Measurements from ENCODE around the gene ASPG.

Gene ASPG

DNA sequence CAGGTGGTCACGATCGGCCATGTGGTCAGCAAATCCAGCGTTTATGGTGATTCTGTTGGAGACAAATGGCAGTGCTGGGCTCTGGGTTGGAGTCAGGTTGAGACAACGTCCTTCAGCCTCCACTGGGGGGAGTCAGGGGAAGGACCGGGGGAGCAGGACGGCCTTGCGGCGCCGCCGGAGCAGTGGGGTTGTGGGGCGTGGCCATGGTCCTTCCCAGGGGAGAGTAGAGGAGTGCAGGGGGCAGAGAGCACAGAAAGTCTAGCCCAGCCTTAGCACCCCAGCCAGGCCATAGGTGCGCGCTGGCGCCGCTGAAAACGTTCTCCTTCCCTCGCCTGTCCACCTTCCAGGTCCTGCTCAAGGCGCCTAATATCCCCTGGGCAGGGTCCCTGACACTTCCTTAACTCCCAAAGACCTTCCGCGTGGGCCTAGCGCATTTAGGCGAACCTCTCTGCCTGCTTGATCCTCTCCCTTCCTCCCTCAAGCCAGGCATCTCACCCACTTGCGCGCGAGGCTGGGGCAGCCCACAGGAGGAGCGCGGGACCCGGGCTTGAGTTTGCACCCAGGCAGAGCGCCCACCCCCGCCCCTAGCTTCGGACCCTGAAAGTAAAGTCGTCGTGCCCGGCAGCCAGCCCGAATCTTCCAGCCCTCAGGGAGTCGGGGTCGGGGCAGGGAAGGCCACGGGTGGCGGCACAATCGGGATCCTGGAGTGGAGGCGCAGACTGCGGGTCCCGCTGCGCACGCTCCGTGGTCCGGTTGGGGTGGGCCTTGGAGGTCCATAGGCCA lies 49.8 kb downstream of the ASPG start:
- Histone ChIP-seq H3K9ac (no peak overlapping the region; a peak in 2 of 22 replicates), H3K4me2 (peak overlapping the region; percentile 96 to 100 (median 100)), H3K36me3 (no peaks in the 10 kb centered on the region), H3K9me3 (replicated peaks in 1 of 11) (peaks cover 3 to 6% (median 5%) of the 10 kb centered on the region in 11 experiments; a peak in 21 of 22 replicates), H3K4me3 (peak overlapping the region; percentile 65 to 83 (median 72); a peak in 16 of 20 replicates), H3K27ac (no peak overlapping the region), H3K27me3 (peaks cover 28 to 53% (median 42%) of the 10 kb centered on the region in 11 experiments), H4K20me1 (peaks cover 0 to 53% (median 29%) of the 10 kb centered on the region in 11 experiments; a peak in 18 of 22 replicates), H3K4me1 (peaks cover 34 to 61% (median 51%) of the 10 kb centered on the region in 10 experiments; a peak in 19 of 20 replicates)
- TF ChIP-seq Cebpa-rat (IDR thresholded peaks at IDR 0.05) = no peak

- Histone ChIP-seq H3K9me3 (replicated peaks in 1 of 11) (no peaks in the 10 kb centered on the region; a peak in 1 of 22 replicates), H3K36me3 (no peaks in the 10 kb centered on the region), H3K27me3 (peaks cover 28 to 53% (median 42%) of the 10 kb centered on the region in 11 experiments), H3K4me2 (peak overlapping the region; percentile 96 to 100 (median 100)), H3K4me1 (peaks cover 34 to 68% (median 58%) of the 10 kb centered on the region in 10 experiments; a peak in 19 of 20 replicates), H3K4me3 (peak overlapping the region; percentile 65 to 83 (median 72)), H3K27ac (no peak overlapping the region), H3K9ac (peak overlapping the region in 9 of 11 experiments; percentile 10 to 84 (median 51); a peak in 11 of 22 replicates), H4K20me1 (peaks cover 0 to 60% (median 36%) of the 10 kb centered on the region in 11 experiments; a peak in 18 of 22 replicates)
- TF ChIP-seq Cebpa-rat (IDR thresholded peaks at IDR 0.05) = no peak
Observed at GRCh38 chr14:104135904-104136471, 50.5 kb downstream of the ASPG start.

- Histone ChIP-seq H3K9me3 (replicated peaks in 1 of 11) (no peaks in the 10 kb centered on the region), H3K4me2 (peak overlapping the region; percentile 96 to 100 (median 100)), H3K27me3 (peaks cover 28 to 53% (median 42%) of the 10 kb centered on the region in 11 experiments), H3K27ac (no peak overlapping the region), H3K4me1 (peaks cover 34 to 71% (median 64%) of the 10 kb centered on the region in 10 experiments; a peak in 19 of 20 replicates), H3K36me3 (no peaks in the 10 kb centered on the region), H4K20me1 (peaks cover 0 to 62% (median 43%) of the 10 kb centered on the region in 11 experiments; a peak in 18 of 22 replicates), H3K4me3 (peak overlapping the region; percentile 65 to 83 (median 72)), H3K9ac (peak overlapping the region in 9 of 11 experiments; percentile 10 to 84 (median 51); a peak in 11 of 22 replicates)
- TF ChIP-seq Cebpa-rat (IDR thresholded peaks at IDR 0.05) = no peak
Observed at GRCh38 chr14:104136472-104137296, 51.2 kb downstream of the ASPG start.

DNA sequence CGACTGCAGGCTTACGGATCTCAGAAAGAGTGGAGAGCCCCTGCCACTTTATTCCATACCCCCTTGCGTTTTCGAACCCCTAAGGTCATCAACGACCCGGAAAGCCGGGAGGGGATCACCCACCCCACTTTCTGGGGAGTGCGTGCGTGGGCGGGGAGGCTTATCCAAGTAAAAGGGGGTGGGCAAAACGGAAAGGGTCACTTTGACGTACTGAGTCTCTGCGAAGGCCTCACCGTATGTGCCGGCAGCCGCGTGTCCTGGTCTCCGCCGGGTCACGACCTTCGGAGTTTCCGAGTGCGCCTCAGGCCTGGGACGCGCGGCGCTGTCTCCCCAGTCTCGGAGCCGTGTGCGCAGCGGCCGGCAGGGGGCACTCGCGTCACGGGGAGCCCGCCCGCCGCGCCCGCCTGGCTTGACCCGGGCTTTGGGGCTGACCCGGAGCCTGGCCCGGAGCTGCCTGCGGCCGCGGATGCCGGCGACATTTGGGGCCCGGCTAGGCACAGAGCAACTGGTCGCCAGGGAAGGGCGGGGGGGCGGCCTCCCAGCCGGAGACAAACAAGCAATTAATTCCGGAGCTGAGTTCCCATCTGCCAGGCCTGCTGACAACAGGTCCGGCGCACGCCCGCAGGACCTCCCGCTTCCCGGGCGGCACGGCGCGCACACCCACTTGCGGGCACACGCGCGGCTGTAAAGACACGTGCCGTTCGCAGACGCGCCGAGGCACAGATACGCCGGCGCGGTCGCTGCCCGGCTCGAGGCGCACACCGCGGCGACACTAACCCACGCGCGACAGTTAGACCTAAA lies 52.0 kb downstream of the ASPG start:
- Histone ChIP-seq H3K27me3 (peaks cover 28 to 53% (median 42%) of the 10 kb centered on the region in 11 experiments), H3K4me3 (peak overlapping the region; percentile 65 to 83 (median 72)), H3K4me2 (peak overlapping the region; percentile 96 to 100 (median 100)), H4K20me1 (peaks cover 0 to 70% (median 51%) of the 10 kb centered on the region in 11 experiments; a peak in 18 of 22 replicates), H3K4me1 (peaks cover 34 to 79% (median 73%) of the 10 kb centered on the region in 10 experiments; a peak in 19 of 20 replicates), H3K9ac (peak overlapping the region; percentile 42 to 85 (median 78); a peak in 21 of 22 replicates), H3K36me3 (no peaks in the 10 kb centered on the region), H3K27ac (peak overlapping the region in 7 of 11 experiments; percentile 12 to 72 (median 60); a peak in 7 of 22 replicates), H3K9me3 (replicated peaks in 1 of 11) (no peaks in the 10 kb centered on the region)
- TF ChIP-seq Cebpa-rat (IDR thresholded peaks at IDR 0.05) = no peak

DNA sequence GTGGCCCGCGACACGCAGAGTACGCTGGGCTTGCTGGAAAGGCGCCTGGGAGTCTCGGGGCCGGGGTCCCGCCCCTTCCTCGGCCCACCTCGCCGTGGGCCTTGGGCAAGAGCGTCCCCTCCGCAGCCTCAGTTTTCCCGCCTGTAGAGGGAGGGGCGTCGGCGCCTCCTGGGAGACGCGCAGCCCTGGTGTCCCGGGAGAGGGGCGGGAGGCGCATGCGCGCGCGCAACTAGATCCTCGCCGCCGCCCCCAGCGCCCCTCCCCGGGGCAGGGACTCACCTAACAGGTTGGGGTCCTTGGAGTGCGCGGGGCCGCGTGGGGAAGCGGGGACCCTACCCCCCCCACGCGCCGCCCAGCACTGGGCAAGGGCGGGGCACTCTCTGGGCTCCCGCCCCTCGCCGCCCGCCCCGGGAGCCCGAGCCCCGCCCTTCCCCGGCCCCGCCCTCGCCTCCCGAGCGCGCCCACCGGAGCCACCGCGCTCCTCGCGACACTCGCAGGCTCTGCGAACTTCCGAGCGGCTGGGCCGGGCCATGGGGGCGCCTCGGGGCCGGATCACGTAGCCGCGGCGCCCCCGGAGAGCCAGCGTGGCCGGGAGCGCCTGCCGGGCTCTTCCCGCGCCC lies 52.7 kb downstream of the ASPG start, which contains the start of gene KIF26A:
KIF26A (plus strand) TSS at position 490 of the 620 bp plus-strand sequence. CDS start 136 bp downstream, outside the sequence.
- TF ChIP-seq Cebpa-rat (IDR thresholded peaks at IDR 0.05) = no peak
- Histone ChIP-seq H3K27me3 (peaks cover 28 to 53% (median 42%) of the 10 kb centered on the region in 11 experiments), H3K9ac (peak within 1 kb of the TSS; percentile 62 to 85 (median 78); a peak in 21 of 22 replicates), H3K36me3 (peaks cover 0 to under 1% (median 0%) of the 10 kb centered on the region in 11 experiments; a peak in 1 of 22 replicates), H3K9me3 (replicated peaks in 1 of 11) (no peaks in the 10 kb centered on the region), H4K20me1 (peaks cover 0 to 72% (median 58%) of the 10 kb centered on the region in 11 experiments; a peak in 18 of 22 replicates), H3K4me3 (peak within 1 kb of the TSS; percentile 65 to 83 (median 72)), H3K4me2 (peak within 1 kb of the TSS; percentile 96 to 100 (median 100)), H3K4me1 (peaks cover 34 to 86% (median 75%) of the 10 kb centered on the region in 10 experiments; a peak in 19 of 20 replicates), H3K27ac (peak within 1 kb of the TSS in 8 of 11 experiments; percentile 60 to 74 (median 70); a peak in 17 of 22 replicates)

- Histone ChIP-seq H3K4me3 (peak overlapping the region; percentile 65 to 83 (median 72)), H3K27me3 (peaks cover 28 to 53% (median 39%) of the 10 kb centered on the region in 11 experiments), H3K4me2 (peak overlapping the region; percentile 96 to 100 (median 100)), H3K9ac (peak overlapping the region; percentile 62 to 85 (median 78); a peak in 20 of 22 replicates), H4K20me1 (peaks cover 0 to 73% (median 65%) of the 10 kb centered on the region in 11 experiments; a peak in 18 of 22 replicates), H3K27ac (peak overlapping the region in 8 of 11 experiments; percentile 60 to 74 (median 70); a peak in 16 of 22 replicates), H3K9me3 (replicated peaks in 1 of 11) (no peaks in the 10 kb centered on the region), H3K36me3 (peaks cover 0 to 5% (median 0%) of the 10 kb centered on the region in 11 experiments; a peak in 1 of 22 replicates), H3K4me1 (peaks cover 34 to 91% (median 75%) of the 10 kb centered on the region in 10 experiments; a peak in 19 of 20 replicates)
- TF ChIP-seq Cebpa-rat (IDR thresholded peaks at IDR 0.05) = no peak
Observed at GRCh38 chr14:104138718-104139459, 53.4 kb downstream of the ASPG start.

All from BLaER1 treated with 17β-estradiol and CSF1 and Interleukin-3, amounts not matched to agents 10 nM and 100 nM (cell line).